WTC11 (cell line): ENCODE measurements around the gene MID1.

Source experiments
- AFF4 ChIP-seq: sonication (generic); formaldehyde crosslinking; IDR thresholded peaks from 2 replicates; pipeline ENCODE4 v1.8.1; 2023; ENCODE audit warnings: mild to moderate bottlenecking, missing genetic modification reagents, borderline replicate concordance
- ATF3 ChIP-seq: sonication (generic); formaldehyde crosslinking; conservative IDR thresholded peaks from 2 replicates; pipeline ENCODE4 v1.8.1; 2022; ENCODE audit warnings: mild to moderate bottlenecking, missing genetic modification reagents
- CTCF ChIP-seq: fragments of 200-600 bp; IDR thresholded peaks from 2 replicates; pipeline ENCODE4 v1.8.0; 2022; ENCODE audit warnings: antibody characterized with exemption
- E2F4 ChIP-seq: sonication (generic); formaldehyde crosslinking; IDR thresholded peaks from 2 replicates; pipeline ENCODE4 v1.8.1; 2022; ENCODE audit warnings: low read depth, mild to moderate bottlenecking, moderate library complexity, missing genetic modification reagents, borderline replicate concordance
- ESRRA ChIP-seq: sonication (generic); formaldehyde crosslinking; IDR thresholded peaks from 2 replicates; pipeline ENCODE4 v1.8.1; 2022; ENCODE audit warnings: mild to moderate bottlenecking, missing genetic modification reagents, borderline replicate concordance
- ETV6 ChIP-seq: sonication (generic); formaldehyde crosslinking; IDR thresholded peaks from 2 replicates; pipeline ENCODE4 v1.8.1; 2022; ENCODE audit warnings: mild to moderate bottlenecking, missing genetic modification reagents
- FOXP1 ChIP-seq: sonication (generic); formaldehyde crosslinking; IDR thresholded peaks from 2 replicates; pipeline ENCODE4 v1.8.0; 2022; ENCODE audit warnings: missing genetic modification reagents, mild to moderate bottlenecking, moderate library complexity, borderline replicate concordance
- MAX ChIP-seq: sonication (generic); formaldehyde crosslinking; IDR thresholded peaks from 2 replicates; pipeline ENCODE4 v1.8.0; 2022; ENCODE audit warnings: mild to moderate bottlenecking, missing genetic modification reagents
- ZNF512 ChIP-seq: sonication (generic); formaldehyde crosslinking; IDR thresholded peaks from 2 replicates; pipeline ENCODE4 v1.8.1; 2022; ENCODE audit warnings: missing genetic modification reagents, borderline replicate concordance

GRCh38 chrX:10600479-10600878 is 19.9 kb downstream of the MID1 start:
- TF ChIP-seq AFF4 (CRISPR knock-in tag) (no peak), MAX (CRISPR knock-in tag) (no peak), CTCF (no peak), ATF3 (CRISPR knock-in tag) (no peak), ESRRA (CRISPR knock-in tag) (no peak), FOXP1 (CRISPR knock-in tag) (no peak), E2F4 (CRISPR knock-in tag) (no peak), ETV6 (CRISPR knock-in tag) (no peak), ZNF512 (CRISPR knock-in tag) (no peak)
